Astrocyte (in vitro differentiated cells and primary cell): ENCODE data around the gene DUSP1. TPM values are rescaled to one million over a fixed set of nuclear protein-coding genes. Genes with fewer than 3 reads are reported as not detected.

ENCODE experiments used
- DNase-seq: peaks from one replicate; pipeline ENCODE4 v3.0.0-alpha.2; 2010; ENCODE audit warnings: low read depth
- FAIRE-seq: peaks from 2 replicates; lab custom pipeline; 2011; peaks lifted over from hg19 to GRCh38; lab: Jason Lieb, UNC
- H2AFZ ChIP-seq: 2 replicates; pipeline ENCODE4 v1.6.0; 2012; ENCODE audit warnings: low read depth, low read length, inconsistent platforms
- H3K27ac ChIP-seq: 2 replicates; pipeline ENCODE4 v1.5.1; 2011; ENCODE audit warnings: low read depth, low read length, inconsistent platforms
- H3K27me3 ChIP-seq: 2 replicates; pipeline ENCODE4 v1.6.0; 2011; ENCODE audit warnings: low read length, inconsistent platforms; ENCODE audit not compliant: insufficient read depth
- H3K36me3 ChIP-seq: 2 replicates; pipeline ENCODE4 v1.5.1; 2011; ENCODE audit warnings: low read length, inconsistent platforms; ENCODE audit not compliant: insufficient read depth
- H3K4me1 ChIP-seq: 2 replicates; pipeline ENCODE4 v1.5.1; 2011; ENCODE audit warnings: low read length, inconsistent platforms; ENCODE audit not compliant: insufficient read depth
- H3K4me2 ChIP-seq: 2 replicates; pipeline ENCODE4 v1.6.0; 2012; ENCODE audit warnings: low read length, inconsistent platforms
- H3K4me3 ChIP-seq: 2 replicates; pipeline ENCODE4 v1.5.1; 2011; ENCODE audit warnings: low read depth, mild to moderate bottlenecking, low read length, inconsistent platforms; ENCODE audit not compliant: insufficient read depth
- H3K79me2 ChIP-seq: 2 replicates; pipeline ENCODE4 v1.6.0; 2012; ENCODE audit warnings: mild to moderate bottlenecking, low read length, inconsistent platforms; ENCODE audit not compliant: insufficient read depth
- H3K9ac ChIP-seq: 2 replicates; pipeline ENCODE4 v1.6.0; 2012; ENCODE audit warnings: mild to moderate bottlenecking, low read length, inconsistent platforms
- H3K9me3 ChIP-seq: 2 replicates; pipeline ENCODE4 v1.5.1; 2012; ENCODE audit warnings: low read depth, mild to moderate bottlenecking, low read length, inconsistent platforms; ENCODE audit not compliant: insufficient read depth
- H4K20me1 ChIP-seq: 2 replicates; pipeline ENCODE4 v1.6.0; 2012; ENCODE audit warnings: low read length, inconsistent platforms; ENCODE audit not compliant: insufficient read depth
- H3K27ac Mint-ChIP-seq: one replicate; pipeline ENCODE4 v1.8.0; 2021; ENCODE audit warnings: mild to moderate bottlenecking, mixed read lengths; ENCODE audit not compliant: unreplicated experiment
- H3K27me3 Mint-ChIP-seq: one replicate; pipeline ENCODE4 v1.8.0; 2021; ENCODE audit warnings: low read depth, mixed read lengths; ENCODE audit not compliant: unreplicated experiment
- H3K36me3 Mint-ChIP-seq: one replicate; pipeline ENCODE4 v1.8.0; 2021; ENCODE audit warnings: low read depth, mixed read lengths; ENCODE audit not compliant: unreplicated experiment
- H3K4me1 Mint-ChIP-seq: one replicate; pipeline ENCODE4 v1.8.0; 2021; ENCODE audit warnings: low read depth, mixed read lengths; ENCODE audit not compliant: unreplicated experiment
- H3K4me3 Mint-ChIP-seq: one replicate; pipeline ENCODE4 v1.8.0; 2021; ENCODE audit warnings: mild to moderate bottlenecking, moderate library complexity, mixed read lengths; ENCODE audit not compliant: unreplicated experiment
- H3K9me3 Mint-ChIP-seq: one replicate; pipeline ENCODE4 v1.8.0; 2021; ENCODE audit warnings: mild to moderate bottlenecking, mixed read lengths; ENCODE audit not compliant: unreplicated experiment
- CTCF ChIP-seq: IDR thresholded peaks from 2 replicates; pipeline ENCODE4 v1.5.1; 2011; ENCODE audit warnings: low read depth, mild to moderate bottlenecking, inconsistent platforms, low read length, moderate library complexity; ENCODE audit not compliant: insufficient read depth
- EZH2 ChIP-seq: IDR thresholded peaks from 2 replicates; pipeline ENCODE4 v1.6.1; 2012; ENCODE audit warnings: mild to moderate bottlenecking, low read length, inconsistent platforms; ENCODE audit not compliant: insufficient read depth
- total RNA-seq: library from RNA; stranded (reverse); gene quantifications from 2 replicates; pipeline ENCODE4 v1.2.1, GENCODE V29; 2021

DUSP1 gene
- total RNA-seq, 1 donor from 2014 or later: 90.1 TPM

GRCh38 chr5:172749076-172749475, 21.9 kb downstream of the DUSP1 start:
- H2AFZ ChIP-seq: no peak overlapping the region
- Mint-ChIP-seq H3K36me3 (peaks cover 9% of the 10 kb centered on the region), H3K4me1 (peaks cover 2% of the 10 kb centered on the region), H3K27ac (no peak overlapping the region), H3K4me3 (no peak overlapping the region), H3K9me3 (peaks cover 14% of the 10 kb centered on the region), H3K27me3 (peaks cover 31% of the 10 kb centered on the region)
- H4K20me1 ChIP-seq: no peaks in the 10 kb centered on the region
- no peak overlapping the region for H3K4me3 ChIP-seq
- no peak for TF ChIP-seq CTCF
- TF ChIP-seq EZH2: no peak
- no peak for FAIRE-seq
- H3K79me2 ChIP-seq: no peaks in the 10 kb centered on the region
- H3K27me3 ChIP-seq: no peaks in the 10 kb centered on the region
- H3K27ac ChIP-seq: no peak overlapping the region
- no peaks in the 10 kb centered on the region for H3K36me3 ChIP-seq
- DNase-seq: no peak
- H3K9ac ChIP-seq: no peak overlapping the region
- peaks cover 6% of the 10 kb centered on the region for H3K9me3 ChIP-seq
- peaks cover 11% of the 10 kb centered on the region for H3K4me1 ChIP-seq
- no peak overlapping the region for H3K4me2 ChIP-seq

- peak overlapping the region; percentile 71 for H3K4me2 ChIP-seq
- peaks cover 11% of the 10 kb centered on the region for H3K4me1 ChIP-seq
- H3K27me3 ChIP-seq: no peaks in the 10 kb centered on the region
- H3K4me3 Mint-ChIP-seq: no peak overlapping the region
- H3K36me3 Mint-ChIP-seq: peaks cover 9% of the 10 kb centered on the region
- H3K79me2 ChIP-seq: no peaks in the 10 kb centered on the region
- peak overlapping the region; percentile 25 for H3K27ac ChIP-seq
- peaks cover 30% of the 10 kb centered on the region for H3K27me3 Mint-ChIP-seq
- peaks cover 6% of the 10 kb centered on the region for H3K9me3 ChIP-seq
- no peaks in the 10 kb centered on the region for H4K20me1 ChIP-seq
- H2AFZ ChIP-seq: peak overlapping the region; percentile 87
- peak; percentile 75 for DNase-seq
- H3K27ac Mint-ChIP-seq: no peak overlapping the region
- TF ChIP-seq EZH2: no peak
- TF ChIP-seq CTCF: no peak
- peaks cover 14% of the 10 kb centered on the region for H3K9me3 Mint-ChIP-seq
- H3K4me1 Mint-ChIP-seq: peaks cover 2% of the 10 kb centered on the region
- peak overlapping the region; percentile 56 for H3K9ac ChIP-seq
- H3K4me3 ChIP-seq: no peak overlapping the region
- FAIRE-seq: no peak
- no peaks in the 10 kb centered on the region for H3K36me3 ChIP-seq
Measured at GRCh38 chr5:172748341-172748843, 22.6 kb downstream of the DUSP1 start.

GRCh38 chr5:172747471-172747870, 23.5 kb downstream of the DUSP1 start:
- Histone ChIP-seq H3K9me3 (peaks cover 6% of the 10 kb centered on the region), H2AFZ (no peak overlapping the region), H3K27ac (no peak overlapping the region), H3K9ac (no peak overlapping the region), H4K20me1 (no peaks in the 10 kb centered on the region), H3K4me3 (no peak overlapping the region), H3K79me2 (no peaks in the 10 kb centered on the region), H3K36me3 (no peaks in the 10 kb centered on the region), H3K4me1 (peaks cover 11% of the 10 kb centered on the region), H3K4me2 (no peak overlapping the region), H3K27me3 (no peaks in the 10 kb centered on the region)
- peaks cover 14% of the 10 kb centered on the region for H3K9me3 Mint-ChIP-seq
- peaks cover 2% of the 10 kb centered on the region for H3K4me1 Mint-ChIP-seq
- H3K27ac Mint-ChIP-seq: no peak overlapping the region
- FAIRE-seq (no peak), DNase-seq (no peak)
- peaks cover 26% of the 10 kb centered on the region for H3K27me3 Mint-ChIP-seq
- no peak overlapping the region for H3K4me3 Mint-ChIP-seq
- TF ChIP-seq EZH2: no peak
- TF ChIP-seq CTCF: no peak
- H3K36me3 Mint-ChIP-seq: peaks cover 9% of the 10 kb centered on the region
